Stimulated activated CD8-positive, alpha-beta memory T cell treated with anti-CD3 and anti-CD28 coated beads, Interleukin-4, amount 100 ng/mL, for 4 hours (primary cell): Measurements from ENCODE around the gene ICAM2.

Experiments
- DNase-seq, 2 donors: peaks; one replicate each; pipeline ENCODE4 v3.0.0-alpha.2; 2020; ENCODE audit warnings: low read depth in 2 of 2, low spot score in 1 of 2

Gene ICAM2

GRCh38 chr17:64020056-64020766 is at the start of gene ICAM2:
Gene ICAM2 (minus strand): TSS chr17:64020633. CDS start chr17:64006691, 13,942 bp downstream.
- DNase-seq, result peak; percentile 77 to 87

GRCh38 chr17:64070213-64070612 is 49.8 kb upstream of the ICAM2 start:
- DNase-seq, result no peak

DNA sequence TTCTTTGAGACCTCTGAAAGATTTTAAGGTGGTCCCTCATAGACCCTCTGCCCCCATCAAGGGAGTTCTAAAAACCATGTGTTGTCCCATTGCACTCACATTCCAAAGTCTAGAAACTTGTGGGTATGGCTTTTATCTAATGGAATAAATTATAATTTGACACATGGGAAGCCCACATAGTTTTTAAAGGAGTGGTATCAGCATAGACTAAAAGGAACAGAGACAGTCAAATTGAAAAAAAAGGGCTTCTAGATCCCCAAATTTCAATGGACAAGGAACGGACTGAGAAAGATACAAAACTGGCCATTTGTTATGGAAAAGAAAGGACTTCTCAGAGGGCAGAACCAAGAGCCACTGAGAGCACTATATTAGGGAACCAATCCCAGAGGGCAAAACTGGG is 48.7 kb upstream of the ICAM2 start:
- no peak for DNase-seq

GRCh38 chr17:64067657-64068056 is 47.2 kb upstream of the ICAM2 start:
- no peak for DNase-seq

- no peak for DNase-seq
These were observed 46.3 kb upstream of the ICAM2 start for GRCh38 chr17:64066716-64067115.

- no peak for DNase-seq
These were observed 44.7 kb upstream of the ICAM2 start for GRCh38 chr17:64065161-64065560.

- DNase-seq, result no peak
These were observed 43.9 kb upstream of the ICAM2 start for GRCh38 chr17:64064331-64064730.

DNA sequence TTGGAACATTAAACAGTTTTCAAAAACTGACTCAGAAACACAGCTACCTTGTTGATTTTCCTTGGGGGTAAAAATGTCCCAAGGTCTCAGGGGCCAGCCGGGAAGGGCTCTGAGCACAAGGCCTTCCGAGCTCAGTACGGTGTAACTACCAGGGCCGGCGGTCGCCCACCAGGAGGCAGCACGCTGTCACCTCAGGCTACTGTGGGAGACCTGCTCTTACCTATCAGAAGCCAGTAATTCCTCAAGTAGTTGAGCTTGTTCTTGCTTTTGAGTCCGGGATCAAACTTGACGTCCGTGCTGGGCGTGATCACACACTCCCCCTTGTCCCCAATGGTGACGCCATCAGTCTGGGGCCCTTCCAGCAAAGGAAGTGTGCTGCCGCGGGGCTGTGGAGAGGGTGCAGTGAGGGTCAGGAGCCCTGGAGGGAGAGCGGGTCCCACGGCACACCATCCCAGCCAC is 43.4 kb upstream of the ICAM2 start:
- no peak for DNase-seq

DNA sequence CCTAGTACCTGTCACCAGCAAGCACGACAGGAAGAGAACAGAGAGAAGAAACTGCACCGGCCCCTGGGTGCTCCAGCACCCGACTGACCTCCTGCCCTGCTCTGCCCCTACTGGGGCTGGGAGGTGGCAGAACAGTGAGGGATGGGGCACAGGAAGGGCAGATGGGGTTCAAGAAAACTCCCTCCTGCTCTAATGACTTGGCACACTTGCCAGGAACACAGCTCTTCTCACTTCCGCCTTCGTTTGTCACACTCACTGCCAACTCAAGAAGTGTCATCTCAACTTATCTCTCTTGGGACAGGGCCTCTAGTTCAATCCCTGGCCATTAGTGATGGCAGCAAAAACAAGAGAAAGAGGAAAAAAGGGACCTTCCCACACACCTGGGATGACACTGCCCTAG is 42.7 kb upstream of the ICAM2 start:
- DNase-seq, result no peak

GRCh38 chr17:64061178-64061898 is 40.9 kb upstream of the ICAM2 start:
- DNase-seq, result no peak

DNA sequence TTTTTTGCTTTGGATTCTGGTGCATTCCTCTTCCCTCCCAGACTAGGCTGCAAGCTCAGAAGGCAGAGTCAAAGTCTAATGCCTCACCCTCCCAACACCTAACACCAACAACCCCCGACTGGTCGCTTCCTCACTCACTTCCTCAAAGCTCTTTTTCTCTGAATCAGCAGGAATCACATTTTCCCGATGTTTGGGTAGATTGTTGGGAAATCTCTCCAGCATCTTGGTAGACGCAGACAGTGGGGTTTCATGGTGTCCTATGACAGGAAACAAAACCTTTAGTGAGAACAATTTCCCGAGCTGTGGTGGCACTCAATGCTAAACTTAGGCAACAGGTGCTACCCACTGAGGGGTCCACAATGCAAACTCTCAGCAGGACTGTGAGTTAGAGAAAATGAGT is 39.9 kb upstream of the ICAM2 start:
- no peak for DNase-seq

DNA sequence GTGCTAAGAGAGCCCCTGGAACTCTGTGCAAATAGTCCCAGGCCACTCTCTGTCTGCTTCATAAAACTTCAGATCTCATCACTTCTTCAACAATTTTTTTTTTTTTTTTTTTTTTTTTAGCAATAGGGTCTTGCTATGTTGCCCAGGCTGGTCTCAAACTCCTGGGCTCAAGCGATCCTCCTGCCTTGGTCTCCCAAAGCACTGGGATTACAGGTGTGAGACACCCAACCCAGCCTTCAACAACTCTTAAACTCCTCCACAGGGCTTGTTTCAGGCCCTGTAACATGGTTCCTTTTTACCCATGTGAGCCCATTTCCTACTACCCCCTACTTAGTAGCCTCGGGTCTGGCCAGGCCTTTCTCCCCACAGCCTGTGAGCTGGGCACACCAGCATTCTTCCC is 39.3 kb upstream of the ICAM2 start:
- DNase-seq, result no peak

- DNase-seq, result no peak
These were observed 38.2 kb upstream of the ICAM2 start for GRCh38 chr17:64058621-64059020.

DNA sequence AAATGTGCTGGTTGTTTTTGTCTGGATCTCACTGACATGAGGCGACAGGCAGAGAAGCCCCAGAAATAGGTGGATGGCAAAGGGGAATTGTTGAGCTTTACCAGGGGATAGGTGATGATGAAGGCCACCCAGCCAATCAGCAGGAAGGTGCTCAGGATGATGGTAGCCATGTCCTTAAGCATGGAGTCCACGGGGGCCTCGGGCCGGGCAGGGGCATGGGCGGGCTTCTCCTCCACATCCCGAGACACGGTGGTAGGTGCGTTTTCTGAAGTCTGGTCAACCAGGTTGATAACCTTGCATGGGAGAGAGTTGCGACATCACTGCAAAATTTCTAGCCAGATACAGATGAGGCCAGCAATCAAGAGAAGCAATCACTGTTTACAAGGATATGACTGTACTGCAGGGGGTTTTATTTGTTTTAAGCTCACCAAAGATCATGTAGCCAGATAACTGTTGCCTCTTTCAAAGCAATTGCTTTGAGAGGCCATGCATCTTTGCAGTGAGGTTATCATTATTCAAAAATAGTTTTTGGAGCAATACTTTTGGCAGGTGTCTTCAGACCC is 37.3 kb upstream of the ICAM2 start:
- DNase-seq, result no peak

- DNase-seq, result no peak
These were observed 36.0 kb upstream of the ICAM2 start for GRCh38 chr17:64056269-64057005.

DNA sequence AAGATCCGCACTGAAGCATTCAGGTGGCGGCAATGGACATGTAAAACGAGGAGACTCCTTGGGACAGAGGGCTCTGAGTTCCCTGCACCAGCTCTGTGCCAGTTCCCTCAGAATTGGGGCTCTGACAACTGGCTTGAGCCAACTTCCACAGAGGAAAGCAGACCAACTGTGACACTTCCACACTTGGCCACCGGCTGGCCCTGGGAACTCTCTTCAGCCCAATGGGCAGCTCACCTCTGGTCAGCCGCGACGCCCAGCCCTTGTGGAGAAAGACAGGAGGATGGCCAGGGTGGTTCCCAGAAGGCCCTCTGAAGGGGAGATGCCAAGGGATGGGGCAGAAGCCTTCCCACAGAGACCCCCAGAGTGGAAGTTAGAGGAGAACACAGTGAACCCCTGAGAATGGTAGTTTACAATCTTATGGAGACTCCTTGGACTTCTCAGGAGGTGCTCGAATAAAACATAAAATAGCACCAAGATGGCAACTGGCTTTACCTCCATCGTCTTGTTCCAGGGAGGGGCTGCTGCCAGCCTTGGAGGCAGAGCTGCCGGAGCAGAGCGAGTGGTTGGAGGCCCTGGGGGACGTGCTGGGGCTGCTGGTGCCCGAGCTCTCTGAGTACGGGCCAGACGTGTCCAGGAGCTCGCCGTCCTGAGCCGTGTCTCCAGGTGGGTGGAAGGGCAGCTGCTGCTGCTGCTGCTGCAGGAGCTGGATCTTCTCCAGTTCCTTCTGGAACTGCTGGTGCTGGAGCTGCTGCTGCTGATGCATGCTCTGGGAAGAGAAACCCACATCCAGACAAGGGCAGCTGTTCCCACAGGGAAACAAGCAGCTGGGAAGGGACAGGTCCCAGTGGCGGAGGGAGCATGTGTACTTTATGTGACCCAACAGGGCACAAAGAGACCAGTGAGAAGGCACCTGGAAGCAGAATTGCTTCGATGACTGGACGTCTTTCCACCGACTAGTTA is 35.0 kb upstream of the ICAM2 start:
- no peak for DNase-seq

DNA sequence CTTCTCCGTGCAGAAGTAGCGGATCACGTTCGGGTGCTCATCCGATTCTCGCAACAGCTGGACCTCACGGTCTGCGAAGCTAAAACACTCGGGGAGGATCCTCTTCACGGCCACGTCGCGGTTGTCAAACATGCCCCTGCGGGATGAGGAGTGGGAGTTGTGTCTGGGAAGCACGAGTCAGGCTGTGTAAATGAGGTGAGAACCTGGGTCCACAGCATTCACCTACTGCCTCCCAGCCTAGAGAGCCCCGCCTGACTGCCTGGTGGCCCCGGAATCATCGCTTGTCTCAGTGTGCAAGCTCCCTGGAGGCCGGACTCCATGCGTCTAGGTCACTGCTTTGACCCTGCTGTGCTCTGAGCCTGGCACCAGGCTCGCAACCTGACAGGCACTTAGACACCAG is 33.9 kb upstream of the ICAM2 start:
- DNase-seq, result no peak

DNA sequence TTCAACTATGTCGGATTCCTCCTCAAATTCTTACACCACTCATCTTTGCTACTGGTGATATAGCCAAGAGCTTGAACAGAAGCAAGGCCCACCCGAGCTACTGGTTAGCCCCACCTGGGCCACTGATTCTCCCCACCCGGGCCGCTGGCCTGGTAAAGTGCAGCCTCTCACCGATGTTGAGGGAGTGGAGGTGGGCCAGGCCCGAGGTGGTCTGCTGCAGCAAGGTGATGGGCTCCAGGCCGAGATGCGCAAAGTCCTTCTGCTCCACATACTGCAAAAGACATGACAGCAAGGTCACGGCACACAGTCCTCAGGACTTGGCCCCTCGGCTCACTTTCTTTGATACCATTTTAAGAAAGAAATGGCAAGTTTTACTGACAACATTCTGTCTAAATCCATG is 32.7 kb upstream of the ICAM2 start:
- DNase-seq, result no peak

DNA sequence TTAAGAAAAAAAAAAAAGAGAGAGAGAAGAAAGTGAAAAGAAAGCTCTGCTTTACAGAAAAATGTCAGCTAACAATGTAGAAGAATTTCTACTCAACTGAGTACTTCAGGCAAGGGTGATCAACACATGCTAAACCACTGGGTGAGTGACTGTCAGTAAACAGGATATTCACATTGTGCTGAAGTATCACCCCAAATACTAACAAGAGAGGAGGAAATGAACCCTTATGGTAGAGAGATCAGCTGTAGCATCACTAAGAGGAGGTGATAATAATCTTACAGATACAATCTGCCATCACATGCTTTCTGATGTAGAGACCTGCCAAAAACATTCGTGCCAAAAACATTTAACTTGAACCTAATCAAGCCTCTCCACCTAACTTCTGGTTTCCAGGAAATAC is 30.7 kb upstream of the ICAM2 start:
- no peak for DNase-seq

- DNase-seq, result no peak
These were observed 28.4 kb upstream of the ICAM2 start for GRCh38 chr17:64048805-64049204.

GRCh38 chr17:64045176-64045575 is 24.7 kb upstream of the ICAM2 start:
- no peak for DNase-seq
